ENCODE results near the gene ZNF750.

DNA sequence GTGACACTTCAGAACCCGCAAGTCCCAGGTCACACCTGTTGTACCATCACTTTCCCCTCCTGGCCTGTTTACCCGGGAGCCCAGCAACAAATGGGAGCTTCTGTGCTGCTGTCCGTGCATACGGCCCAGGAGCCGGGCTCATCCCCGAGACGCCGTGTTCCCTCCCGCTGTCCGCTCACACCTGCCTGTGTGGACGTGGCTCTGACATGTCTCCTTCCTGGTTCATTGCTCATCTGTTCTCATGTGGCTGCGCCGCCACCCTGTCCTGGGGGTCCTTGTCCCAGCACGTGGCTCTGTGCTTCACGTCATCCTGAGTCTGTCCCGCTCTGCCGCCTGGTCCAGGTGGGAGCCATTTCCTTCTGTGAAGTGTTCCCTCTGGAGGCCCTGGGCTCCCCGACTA lies 50.0 kb downstream of the ZNF750 start:
- no peak for TF ChIP-seq CTCF (IDR thresholded peaks at IDR 0.05)
- TF ChIP-seq POLR2A (IDR thresholded peaks at IDR 0.05), result no peak

Measured in lower leg skin (tissue), 3 donors.